Prostate gland (tissue), 2 donors: ENCODE data around the gene KIF18B.

Experiments
- POLR2A ChIP-seq: fragments of 450-650 bp; IDR thresholded peaks from one replicate; pipeline ENCODE4 v1.6.1; 2016; ENCODE audit warnings: antibody characterized with exemption, mild to moderate bottlenecking
- TF ChIP-seq, protein P1 (sequence below), 4 experiments: fragments of 200-600 bp in 2 of 4; fragments of 450-650 bp in 2 of 4; sonication (generic) in 2 of 4; IDR thresholded peaks; 1 replicate in 3 of 4; 2 replicates in 1 of 4; pipeline ENCODE4 v1.5.1; 2016 to 2019; ENCODE audit warnings: antibody characterized with exemption in 4 of 4, mild to moderate bottlenecking in 2 of 4, moderate library complexity in 2 of 4

DNA sequence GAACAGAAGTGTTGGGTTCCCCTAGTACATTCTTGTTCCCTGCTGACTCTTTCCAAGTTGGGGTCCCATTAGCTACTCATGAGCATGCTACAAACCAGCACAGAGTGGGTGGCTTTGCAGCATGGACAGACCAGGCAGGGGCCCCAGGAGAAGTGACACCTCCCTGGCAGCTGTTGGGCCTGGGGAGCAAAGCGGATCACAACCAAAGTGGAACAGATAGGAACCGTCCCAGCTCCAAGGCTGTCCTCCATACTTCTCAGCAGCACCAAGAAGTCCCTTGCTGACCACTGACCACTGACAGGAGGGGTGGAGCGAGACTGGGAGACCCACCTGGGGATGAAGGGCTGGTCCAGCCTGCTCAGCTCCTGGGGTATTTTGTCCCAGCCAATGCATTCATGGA is 19.9 kb downstream of the KIF18B start:
- TF ChIP-seq, protein P1, sequence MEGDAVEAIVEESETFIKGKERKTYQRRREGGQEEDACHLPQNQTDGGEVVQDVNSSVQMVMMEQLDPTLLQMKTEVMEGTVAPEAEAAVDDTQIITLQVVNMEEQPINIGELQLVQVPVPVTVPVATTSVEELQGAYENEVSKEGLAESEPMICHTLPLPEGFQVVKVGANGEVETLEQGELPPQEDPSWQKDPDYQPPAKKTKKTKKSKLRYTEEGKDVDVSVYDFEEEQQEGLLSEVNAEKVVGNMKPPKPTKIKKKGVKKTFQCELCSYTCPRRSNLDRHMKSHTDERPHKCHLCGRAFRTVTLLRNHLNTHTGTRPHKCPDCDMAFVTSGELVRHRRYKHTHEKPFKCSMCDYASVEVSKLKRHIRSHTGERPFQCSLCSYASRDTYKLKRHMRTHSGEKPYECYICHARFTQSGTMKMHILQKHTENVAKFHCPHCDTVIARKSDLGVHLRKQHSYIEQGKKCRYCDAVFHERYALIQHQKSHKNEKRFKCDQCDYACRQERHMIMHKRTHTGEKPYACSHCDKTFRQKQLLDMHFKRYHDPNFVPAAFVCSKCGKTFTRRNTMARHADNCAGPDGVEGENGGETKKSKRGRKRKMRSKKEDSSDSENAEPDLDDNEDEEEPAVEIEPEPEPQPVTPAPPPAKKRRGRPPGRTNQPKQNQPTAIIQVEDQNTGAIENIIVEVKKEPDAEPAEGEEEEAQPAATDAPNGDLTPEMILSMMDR (IDR thresholded peaks at IDR 0.05), result no peak
- TF ChIP-seq POLR2A, result no peak
